ENCODE data around the gene TMEM120B.
"Not testable (repeated sequence)": the region's sequence is repeated elsewhere in the genome, so short reads cannot be mapped to it uniquely, and the experiment has no call there.

Gene TMEM120B

GRCh38 chr12:121709064-121709424 lies 3.5 kb upstream of the TMEM120B start:
- in situ Hi-C loops (cut with MboI; ENCODE audit: low sequenced_read_pairs), result not testable (repeated sequence)

DNA sequence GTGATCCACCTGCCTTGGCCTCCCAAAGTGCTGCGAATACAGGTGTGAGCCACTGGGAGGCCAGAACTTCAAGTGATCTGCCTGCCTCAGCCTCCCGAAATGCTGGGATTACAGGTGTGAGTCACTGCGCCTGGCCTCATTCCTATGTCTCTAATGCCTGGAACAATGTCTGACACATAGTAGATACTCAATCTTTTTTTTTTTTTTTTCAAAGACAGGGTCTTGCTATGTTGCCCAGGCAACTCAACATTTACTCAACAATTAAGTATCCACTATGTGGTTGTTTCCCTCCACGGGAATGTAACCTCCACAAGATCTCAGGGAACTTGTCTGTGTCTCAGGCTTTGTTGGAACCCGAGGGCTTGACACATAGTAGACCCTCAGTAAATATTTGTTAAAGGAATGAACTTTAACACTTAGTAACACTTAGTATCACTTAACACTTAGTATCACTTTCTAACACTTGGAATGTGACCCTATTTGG lies 3.0 kb upstream of the TMEM120B start:
- in situ Hi-C loops (cut with MboI; ENCODE audit: low sequenced_read_pairs), result no loop called here

GRCh38 chr12:121711361-121712189 lies 977 bp upstream of the TMEM120B start:
- in situ Hi-C loops (cut with MboI; ENCODE audit: low sequenced_read_pairs), result no loop called here

DNA sequence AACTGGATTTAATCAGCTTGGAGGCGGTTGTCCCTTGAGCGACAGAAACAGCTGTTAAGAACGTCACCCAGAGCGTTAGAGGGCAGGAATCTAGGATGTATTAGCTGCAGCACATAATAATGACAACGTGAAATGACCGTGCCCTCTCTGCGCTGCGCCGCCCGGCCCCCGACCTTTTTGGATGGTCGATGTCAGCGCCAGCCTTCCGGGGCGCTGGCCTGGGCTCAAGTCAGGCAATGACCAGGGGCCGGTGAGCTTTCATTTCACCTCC lies 427 bp upstream of the TMEM120B start:
- in situ Hi-C loops (cut with MboI; ENCODE audit: low sequenced_read_pairs), result no loop called here

GRCh38 chr12:121713257-121713777 lies 765 bp downstream of the TMEM120B start:
- in situ Hi-C loops (cut with MboI; ENCODE audit: low sequenced_read_pairs), result no loop called here

DNA sequence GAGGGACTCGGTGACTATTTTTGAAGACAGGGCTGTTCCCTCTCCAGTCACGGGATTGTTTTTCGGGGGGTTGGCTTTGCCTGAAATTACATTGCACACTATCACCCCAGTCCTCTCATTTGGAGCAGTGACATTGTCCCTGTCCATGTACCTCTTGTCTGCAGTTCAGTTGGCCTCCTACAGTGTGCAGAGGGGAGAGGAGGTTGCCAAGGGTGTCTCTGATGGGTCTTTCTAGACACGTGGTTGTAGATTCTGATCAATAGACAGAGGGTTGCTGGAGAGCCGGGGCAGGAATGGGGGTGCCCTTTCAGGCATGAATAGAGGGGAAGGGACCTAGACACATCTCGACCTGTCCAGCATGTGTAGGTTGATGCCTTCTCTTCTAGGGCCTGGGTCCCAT lies 1.2 kb downstream of the TMEM120B start:
- in situ Hi-C loops (cut with MboI; ENCODE audit: low sequenced_read_pairs), result no loop called here

DNA sequence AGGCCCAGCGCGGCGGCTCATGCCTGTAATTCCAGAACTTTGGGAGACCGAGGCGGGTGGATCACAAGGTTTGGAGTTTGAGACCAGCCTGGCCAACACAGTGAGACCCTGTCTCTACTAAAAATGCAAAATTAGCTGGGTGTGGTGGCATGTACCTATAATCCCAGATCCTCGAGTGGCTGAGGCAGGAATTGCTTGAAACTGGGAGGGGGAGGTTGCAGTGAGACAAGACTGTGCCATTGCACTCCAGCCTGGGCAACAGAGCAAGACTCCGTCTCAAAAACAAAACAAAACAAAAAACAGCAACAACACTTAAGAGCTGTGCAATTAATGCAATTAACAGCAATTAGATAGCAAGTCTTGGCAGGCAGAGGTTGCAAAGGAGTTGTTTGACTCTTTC lies 2.5 kb downstream of the TMEM120B start:
- in situ Hi-C loops (cut with MboI; ENCODE audit: low sequenced_read_pairs), result not testable (repeated sequence)

- in situ Hi-C loops (cut with MboI; ENCODE audit: low sequenced_read_pairs), result no loop called here
Observed at GRCh38 chr12:121715862-121716435, 3.4 kb downstream of the TMEM120B start.

DNA sequence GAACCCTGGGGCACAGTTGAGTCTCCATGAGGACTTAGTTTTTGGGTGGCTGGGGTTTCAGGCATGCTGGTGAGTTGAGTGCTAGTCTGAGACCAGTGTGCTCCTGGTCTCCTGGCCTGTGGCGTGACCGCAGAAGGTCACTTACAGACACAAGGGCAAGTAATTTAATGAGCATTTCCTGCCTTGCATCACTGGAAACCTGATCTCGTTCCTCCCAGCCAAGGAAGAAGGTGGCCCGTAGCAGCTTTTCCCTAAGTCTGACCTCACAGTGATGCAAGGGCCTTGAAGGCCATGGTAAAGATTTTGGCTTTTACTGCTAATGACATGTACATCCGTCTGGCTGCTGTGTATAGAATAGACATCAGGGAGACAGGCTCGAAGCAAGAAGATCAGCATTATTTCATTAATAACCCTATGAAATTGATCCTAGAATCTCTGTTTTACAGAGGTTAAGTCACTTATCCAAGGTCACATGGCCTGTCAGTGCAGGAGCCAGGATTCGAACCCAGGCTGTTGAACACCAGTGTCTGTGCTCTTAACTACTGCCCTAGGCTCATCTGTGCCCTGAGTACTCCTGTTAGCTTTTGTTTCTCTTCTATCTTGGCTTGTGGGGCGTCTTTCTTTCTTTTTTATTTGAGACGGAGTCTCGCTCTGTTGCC lies 4.6 kb downstream of the TMEM120B start:
- in situ Hi-C loops (cut with MboI; ENCODE audit: low sequenced_read_pairs), result no loop called here

GRCh38 chr12:121718653-121719239 lies 6.2 kb downstream of the TMEM120B start:
- in situ Hi-C loops (cut with MboI; ENCODE audit: low sequenced_read_pairs), result no loop called here

GRCh38 chr12:121719926-121720414 lies 7.4 kb downstream of the TMEM120B start:
- in situ Hi-C loops (cut with MboI; ENCODE audit: low sequenced_read_pairs), result no loop called here

DNA sequence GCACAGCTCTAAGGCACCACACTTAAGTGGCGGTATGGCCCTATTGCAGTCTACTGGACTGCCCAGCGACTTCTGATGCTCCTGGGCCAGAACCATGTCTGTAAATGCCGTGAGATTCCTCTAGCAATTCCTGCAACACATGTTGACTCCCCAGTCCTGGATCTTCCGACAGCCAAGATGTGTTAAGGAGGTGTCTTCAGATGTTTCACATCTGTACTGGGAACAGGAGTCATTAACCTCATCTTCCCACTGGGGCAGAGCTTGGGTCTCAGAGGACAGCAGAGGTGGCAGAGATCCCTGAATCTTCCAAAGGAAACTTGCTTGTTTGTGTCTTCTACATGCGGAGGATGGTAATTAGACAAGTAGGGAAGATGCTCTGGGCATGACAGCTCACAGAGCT lies 8.2 kb downstream of the TMEM120B start:
- in situ Hi-C loops (cut with MboI; ENCODE audit: low sequenced_read_pairs), result no loop called here

DNA sequence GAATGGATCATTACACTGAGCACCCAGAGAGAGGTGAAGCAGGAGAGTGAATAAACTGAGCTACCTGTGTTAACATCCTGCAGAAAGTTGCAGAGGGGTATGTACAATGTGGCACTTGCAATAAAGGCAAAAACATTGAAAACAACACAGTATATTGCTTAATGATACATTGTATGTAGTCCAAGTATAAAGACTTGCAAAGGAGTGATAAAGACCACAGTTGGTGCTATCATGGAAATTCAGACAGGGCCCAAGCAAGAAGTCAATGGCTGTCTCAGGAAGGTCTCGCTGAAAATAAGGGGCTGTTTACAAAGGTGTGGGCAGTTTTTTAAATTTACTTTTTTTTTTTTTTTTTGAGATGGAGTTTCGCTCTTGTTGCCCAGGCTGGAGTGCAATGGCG lies 10.0 kb downstream of the TMEM120B start:
- in situ Hi-C loops (cut with MboI; ENCODE audit: low sequenced_read_pairs), result no loop called here

- in situ Hi-C loops (cut with MboI; ENCODE audit: low sequenced_read_pairs), result no loop called here
Observed at GRCh38 chr12:121723200-121723599, 10.6 kb downstream of the TMEM120B start.

GRCh38 chr12:121724925-121725324 lies 12.4 kb downstream of the TMEM120B start:
- in situ Hi-C loops (cut with MboI; ENCODE audit: low sequenced_read_pairs), result no loop called here

DNA sequence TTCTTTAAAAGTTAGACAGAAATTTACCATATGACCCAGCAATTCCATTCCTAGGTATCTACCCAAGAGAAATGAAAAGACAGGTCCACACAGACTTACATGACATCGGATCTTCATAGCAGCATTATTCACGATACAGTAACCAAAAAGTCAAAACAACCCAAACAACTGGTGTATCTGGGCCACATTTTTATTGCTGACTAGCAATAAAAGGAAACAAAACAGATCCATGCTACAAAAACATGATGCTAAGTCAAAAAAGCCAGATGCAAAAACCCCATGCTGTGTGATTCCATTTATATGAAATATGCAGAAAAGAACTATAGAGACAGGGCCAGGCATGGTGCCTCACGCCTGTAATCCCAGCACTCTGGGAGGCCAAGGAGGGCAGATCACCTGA lies 12.9 kb downstream of the TMEM120B start:
- in situ Hi-C loops (cut with MboI; ENCODE audit: low sequenced_read_pairs), result no loop called here

DNA sequence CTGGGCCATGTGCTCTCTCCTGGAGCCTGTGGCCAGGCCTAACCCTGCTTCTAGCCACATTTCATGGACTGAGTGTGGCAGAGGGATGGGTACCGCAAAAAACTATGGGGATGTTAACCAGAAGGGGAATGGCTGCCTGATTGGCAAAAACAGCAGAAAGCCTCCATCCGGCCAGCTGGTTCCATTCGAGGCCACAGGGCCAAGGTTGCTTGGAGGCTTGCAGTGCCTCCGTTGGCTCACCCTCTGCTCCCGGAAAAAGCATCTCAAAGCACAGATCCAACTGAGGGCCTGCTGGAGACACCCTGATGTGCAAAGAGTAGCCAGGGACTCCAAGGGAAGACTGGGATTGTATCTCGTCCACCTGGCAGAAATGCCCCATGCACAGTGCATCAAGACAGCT lies 16.5 kb downstream of the TMEM120B start:
- in situ Hi-C loops (cut with MboI; ENCODE audit: low sequenced_read_pairs), result no loop called here

GRCh38 chr12:121731473-121731872 lies 18.9 kb downstream of the TMEM120B start:
- in situ Hi-C loops (cut with MboI; ENCODE audit: low sequenced_read_pairs), result no loop called here

- in situ Hi-C loops (cut with MboI; ENCODE audit: low sequenced_read_pairs), result no loop called here
Observed at GRCh38 chr12:121733849-121734248, 21.3 kb downstream of the TMEM120B start.

- in situ Hi-C loops (cut with MboI; ENCODE audit: low sequenced_read_pairs), result no loop called here
Observed at GRCh38 chr12:121738340-121738858, 25.8 kb downstream of the TMEM120B start.

GRCh38 chr12:121740847-121741246 lies 28.3 kb downstream of the TMEM120B start:
- in situ Hi-C loops (cut with MboI; ENCODE audit: low sequenced_read_pairs), result no loop called here

All from hTERT RPE-1 (cell line).